Activated CD4-positive, alpha-beta T cell treated with anti-CD3 and anti-CD28 coated beads for 36 hours (primary cell): Measurements from ENCODE around the gene APMAP. TPM values are rescaled to one million over a fixed set of nuclear protein-coding genes. Genes with fewer than 3 reads are reported as not detected.

Experiments used
- ATAC-seq: fragments of 200-7000 bp; cut with Tn5 transposase; one replicate; pipeline ENCODE4 v1.10.0; 2021; ENCODE audit warnings: mild to moderate bottlenecking, moderate library complexity
- CTCF ChIA-PET: fragments of 350-600 bp; sonication (Branson Sonifier 250); formaldehyde crosslinking; loops from one replicate; lab custom pipeline; 2021; ENCODE audit warnings: antibody characterized with exemption; lab: Charles Lee
- POLR2A ChIA-PET: fragments of 350-600 bp; sonication (Branson Sonifier 250); formaldehyde crosslinking; loops from one replicate; lab custom pipeline; 2021; ENCODE audit warnings: antibody characterized with exemption, inconsistent platforms; lab: Charles Lee
- DNase-seq: peaks from one replicate; pipeline ENCODE4 v3.0.0-alpha.2; 2020
- H3K27ac Mint-ChIP-seq: one replicate; pipeline ENCODE4 v1.8.0; 2021; ENCODE audit warnings: mixed read lengths
- H3K27me3 Mint-ChIP-seq: one replicate; pipeline ENCODE4 v1.8.0; 2021; ENCODE audit warnings: mixed read lengths
- H3K36me3 Mint-ChIP-seq: one replicate; pipeline ENCODE4 v1.8.0; 2021; ENCODE audit warnings: low read depth, mixed read lengths
- H3K4me1 Mint-ChIP-seq: one replicate; pipeline ENCODE4 v1.8.0; 2021; ENCODE audit warnings: mixed read lengths
- H3K4me3 Mint-ChIP-seq: one replicate; pipeline ENCODE4 v1.8.0; 2021; ENCODE audit warnings: mild to moderate bottlenecking, moderate library complexity, mixed read lengths
- H3K9me3 Mint-ChIP-seq: one replicate; pipeline ENCODE4 v1.8.0; 2021; ENCODE audit warnings: low read depth, mixed read lengths
- intact Hi-C, 2 experiments: fragments of 100-400 bp; cut with DNase I in 1 of 2; cut with micrococcal nuclease in 1 of 2; formaldehyde crosslinking; loops; one replicate each; pipeline versions ENCODE4 v1.14.2 to v1.15.1; 2022 to 2024; cut with DNase I, micrococcal nuclease
- total RNA-seq, 2 experiments: library from RNA; stranded (reverse); gene quantifications; one replicate each; pipeline ENCODE4 v1.2.3, GENCODE V29; 2021

APMAP gene
- total RNA-seq, 2 experiments from 2014 or later, result 26.8 to 34.0 TPM

- Mint-ChIP-seq H3K27me3 (no peaks in the 10 kb centered on the region), H3K9me3 (no peaks in the 10 kb centered on the region), H3K4me1 (no peaks in the 10 kb centered on the region), H3K36me3 (peaks cover 4% of the 10 kb centered on the region), H3K4me3 (no peak overlapping the region), H3K27ac (no peak overlapping the region)
- ChIA-PET CTCF (no interaction called here), POLR2A (no interaction called here)
- intact Hi-C loops, result no loop called here
- no peak for ATAC-seq
- DNase-seq, result no peak
These were observed 21.2 kb upstream of the APMAP start for GRCh38 chr20:25013478-25014380.

DNA sequence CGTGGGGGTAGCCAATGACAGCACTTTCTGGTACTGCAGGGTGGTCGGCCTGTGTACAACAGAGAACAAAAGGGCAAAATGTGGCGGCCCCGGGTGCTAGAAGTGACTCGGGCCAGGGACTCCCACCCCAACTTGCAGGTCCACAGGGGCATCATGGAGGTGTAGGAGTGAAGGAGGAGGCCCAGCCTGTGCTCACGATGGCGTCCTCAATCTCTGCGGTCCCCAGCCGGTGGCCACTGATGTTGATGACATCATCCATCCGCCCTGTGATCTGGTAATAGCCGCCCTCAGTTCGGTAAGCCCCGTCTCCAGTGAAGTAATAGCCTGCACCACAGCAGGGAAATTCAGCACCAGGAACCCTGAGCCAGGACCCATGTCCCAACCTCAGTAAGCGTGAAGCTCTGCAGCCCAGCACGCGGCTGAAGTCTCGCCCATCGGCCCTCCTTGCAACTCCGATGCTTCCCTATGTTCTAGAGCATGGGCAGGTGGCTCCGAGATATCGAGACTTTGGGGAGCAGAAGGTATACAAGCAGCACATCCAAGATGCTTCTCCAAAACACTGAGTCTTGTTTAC, 20.2 kb upstream of the APMAP start:
- Mint-ChIP-seq H3K27me3 (no peaks in the 10 kb centered on the region), H3K36me3 (peaks cover 6% of the 10 kb centered on the region), H3K9me3 (no peaks in the 10 kb centered on the region), H3K4me1 (no peaks in the 10 kb centered on the region), H3K4me3 (no peak overlapping the region), H3K27ac (no peak overlapping the region)
- CTCF ChIA-PET, result no interaction called here
- intact Hi-C loops, result no loop called here
- POLR2A ChIA-PET, result no interaction called here
- ATAC-seq, result no peak
- DNase-seq, result no peak

DNA sequence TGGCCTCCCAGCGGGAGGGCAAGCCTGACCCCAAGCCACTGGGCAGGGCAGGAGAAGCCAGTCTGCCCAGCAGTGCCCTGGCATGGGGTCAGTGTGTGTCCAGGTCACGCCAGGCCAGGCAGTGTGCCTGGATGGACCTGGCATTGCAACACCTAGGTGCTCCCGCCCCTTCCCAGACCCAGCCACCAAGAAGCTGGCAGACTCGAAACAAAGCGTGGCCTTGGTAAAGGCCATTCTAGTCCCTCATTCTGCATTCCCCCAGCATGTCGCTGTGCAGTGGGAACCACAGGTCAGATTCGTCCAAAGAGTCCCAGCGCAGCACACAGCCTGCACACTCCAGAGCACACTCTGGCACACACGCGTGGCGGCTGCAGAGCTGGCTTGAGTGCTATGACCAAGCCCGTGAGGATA, 19.3 kb upstream of the APMAP start:
- Mint-ChIP-seq H3K9me3 (no peaks in the 10 kb centered on the region), H3K4me3 (no peak overlapping the region), H3K27ac (no peak overlapping the region), H3K36me3 (peaks cover 6% of the 10 kb centered on the region), H3K4me1 (no peaks in the 10 kb centered on the region), H3K27me3 (no peaks in the 10 kb centered on the region)
- CTCF ChIA-PET, result no interaction called here
- DNase-seq (no peak), ATAC-seq (no peak)
- intact Hi-C loops, result no loop called here
- POLR2A ChIA-PET, result no interaction called here

- Mint-ChIP-seq H3K4me1 (no peaks in the 10 kb centered on the region), H3K9me3 (no peaks in the 10 kb centered on the region), H3K27me3 (no peaks in the 10 kb centered on the region), H3K4me3 (no peak overlapping the region), H3K36me3 (peaks cover 9% of the 10 kb centered on the region), H3K27ac (no peak overlapping the region)
- DNase-seq, result no peak
- CTCF ChIA-PET, result no interaction called here
- POLR2A ChIA-PET, result no interaction called here
- intact Hi-C loops, result no loop called here
- no peak for ATAC-seq
These were observed 18.7 kb upstream of the APMAP start for GRCh38 chr20:25011261-25011660.

- Mint-ChIP-seq H3K27ac (no peak overlapping the region), H3K36me3 (peaks cover 12% of the 10 kb centered on the region), H3K4me3 (no peak overlapping the region), H3K9me3 (no peaks in the 10 kb centered on the region), H3K4me1 (no peaks in the 10 kb centered on the region), H3K27me3 (no peaks in the 10 kb centered on the region)
- ATAC-seq (no peak), DNase-seq (no peak)
- intact Hi-C loops, result no loop called here
- ChIA-PET CTCF (interaction anchor here (0.6 to 1.1 kb wide), 5 partner anchors 15 to 193 kb away, joined by 3 to 5 read pairs (median 3); no protein-coding TSS in a partner anchor), POLR2A (interaction anchor here (0.6 kb wide), 1 partner anchor 54 kb away, joined by 3 read pairs; no protein-coding TSS in a partner anchor)
These were observed 16.9 kb upstream of the APMAP start for GRCh38 chr20:25009218-25010145.

DNA sequence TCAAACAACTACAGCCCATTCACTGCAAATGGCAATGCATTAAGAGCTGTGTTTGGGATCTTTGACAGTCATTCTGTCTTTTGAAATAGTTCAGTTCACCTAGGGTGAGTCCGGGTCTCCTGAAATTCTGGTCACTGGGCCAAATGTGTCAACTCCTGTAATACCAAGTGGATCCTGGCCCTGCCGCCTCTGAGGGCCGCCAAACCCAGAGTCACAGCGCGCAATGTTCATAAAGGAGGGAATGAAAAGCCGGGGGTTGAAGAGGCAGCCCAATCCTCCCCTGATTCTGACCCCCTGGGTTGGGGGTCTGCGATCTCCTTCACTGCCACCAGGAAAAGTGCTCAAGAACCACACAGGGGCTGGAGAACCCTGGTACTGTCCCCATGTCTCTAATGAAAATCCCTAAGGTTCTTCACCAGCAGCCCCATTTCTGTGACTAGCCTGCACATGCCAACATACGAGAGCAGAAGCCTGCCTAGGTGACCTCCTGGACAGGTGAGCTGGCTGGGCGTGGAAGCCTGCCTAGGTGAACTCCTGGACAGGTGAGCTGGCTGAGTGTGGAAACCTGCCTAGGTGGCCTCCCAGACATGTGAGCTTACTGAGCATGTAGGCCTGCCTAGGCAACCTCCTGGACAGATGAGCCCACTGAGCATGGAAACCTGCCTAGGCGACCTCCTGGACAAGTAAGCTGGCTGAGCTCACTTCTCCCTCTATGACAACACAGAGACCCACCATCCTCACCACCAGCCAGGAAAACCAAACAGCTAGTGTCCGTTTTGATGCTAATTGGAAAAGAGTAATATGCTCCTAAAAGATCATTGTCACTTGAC, 16.1 kb upstream of the APMAP start:
- intact Hi-C loops, result no loop called here
- DNase-seq, result no peak
- POLR2A ChIA-PET, result no interaction called here
- H3K27me3 Mint-ChIP-seq, result no peaks in the 10 kb centered on the region
- CTCF ChIA-PET, result interaction anchor here (0.7 to 1.1 kb wide), 4 partner anchors 14 to 194 kb away, joined by 3 to 5 read pairs (median 3); no protein-coding TSS in a partner anchor
- peaks cover 12% of the 10 kb centered on the region for H3K36me3 Mint-ChIP-seq
- no peak overlapping the region for H3K27ac Mint-ChIP-seq
- no peak for ATAC-seq
- H3K4me3 Mint-ChIP-seq, result no peak overlapping the region
- no peaks in the 10 kb centered on the region for H3K9me3 Mint-ChIP-seq
- H3K4me1 Mint-ChIP-seq, result no peaks in the 10 kb centered on the region

DNA sequence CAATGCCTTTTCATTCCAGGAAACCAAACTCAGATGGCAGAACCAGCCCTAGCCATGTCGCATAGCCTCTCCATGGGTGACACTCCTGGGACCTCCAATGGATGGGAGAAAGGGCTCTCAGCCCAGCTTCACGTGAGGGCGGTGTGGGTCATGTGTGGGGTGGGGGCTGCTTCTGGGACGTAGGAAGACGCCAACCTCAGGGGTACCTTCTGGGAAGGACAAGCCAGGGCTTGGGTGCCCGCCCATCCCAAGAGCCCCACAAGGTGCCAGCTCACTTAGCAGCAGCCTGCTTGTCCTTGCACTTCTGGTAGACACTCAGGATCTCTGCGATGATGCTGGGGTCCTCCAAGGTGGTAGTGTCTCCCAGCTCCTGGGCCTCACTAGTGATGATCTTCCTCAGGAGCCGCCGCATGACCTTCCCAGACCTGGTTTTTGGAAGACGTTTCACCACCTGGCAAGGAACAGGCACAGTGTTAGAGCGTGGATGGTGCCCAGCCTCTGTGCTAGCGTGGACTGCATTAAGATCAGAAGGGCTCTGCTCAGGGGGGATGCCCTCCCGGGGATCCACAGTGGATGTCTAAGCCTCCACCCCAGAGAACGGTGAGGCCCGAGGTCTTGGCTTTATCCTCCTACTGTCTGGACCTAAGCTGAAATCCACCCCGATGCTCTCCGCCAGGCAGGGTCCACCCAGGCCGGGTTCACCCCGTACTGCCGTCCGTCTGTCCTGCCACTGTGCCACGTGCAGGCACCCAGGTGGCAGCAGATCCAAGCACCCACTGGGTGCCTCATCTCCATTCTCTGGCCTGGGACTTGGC, 15.1 kb upstream of the APMAP start:
- peaks cover 16% of the 10 kb centered on the region for H3K36me3 Mint-ChIP-seq
- CTCF ChIA-PET, result no interaction called here

GRCh38 chr20:25006431-25007167, 14.0 kb upstream of the APMAP start:
- Mint-ChIP-seq H3K36me3 (peaks cover 22% of the 10 kb centered on the region), H3K4me3 (no peak overlapping the region), H3K27me3 (no peaks in the 10 kb centered on the region), H3K9me3 (no peaks in the 10 kb centered on the region), H3K27ac (no peak overlapping the region), H3K4me1 (no peaks in the 10 kb centered on the region)
- ATAC-seq, result no peak
- POLR2A ChIA-PET, result no interaction called here
- DNase-seq, result no peak
- intact Hi-C loops, result no loop called here
- CTCF ChIA-PET, result interaction anchor here (0.6 kb wide), 1 partner anchor 78 kb away, joined by 3 read pairs; no protein-coding TSS in a partner anchor

More for the DNA sequence above, 15.1 kb upstream of the APMAP start:
- no peaks in the 10 kb centered on the region for H3K27me3 Mint-ChIP-seq
- no peak overlapping the region for H3K27ac Mint-ChIP-seq
- POLR2A ChIA-PET, result no interaction called here
- intact Hi-C loops, result no loop called here
- ATAC-seq (no peak), DNase-seq (no peak)
- no peaks in the 10 kb centered on the region for H3K4me1 Mint-ChIP-seq
- H3K4me3 Mint-ChIP-seq, result no peak overlapping the region
- no peaks in the 10 kb centered on the region for H3K9me3 Mint-ChIP-seq

- Mint-ChIP-seq H3K9me3 (no peaks in the 10 kb centered on the region), H3K4me1 (no peaks in the 10 kb centered on the region), H3K27me3 (no peaks in the 10 kb centered on the region), H3K36me3 (peaks cover 22% of the 10 kb centered on the region), H3K4me3 (no peak overlapping the region), H3K27ac (no peak overlapping the region)
- ChIA-PET POLR2A (no interaction called here), CTCF (interaction anchor here (0.6 kb wide), 1 partner anchor 79 kb away, joined by 3 read pairs; no protein-coding TSS in a partner anchor)
- DNase-seq (no peak), ATAC-seq (no peak)
- intact Hi-C loops, result no loop called here
These were observed 13.1 kb upstream of the APMAP start for GRCh38 chr20:25005661-25006060.
